Body of pancreas (tissue), 4 donors: ENCODE results near the gene PHRF1. TPM values are rescaled to one million over a fixed set of nuclear protein-coding genes. Genes with fewer than 3 reads are reported as not detected.

Source experiments
- ATAC-seq: fragments of 150-250 bp; one replicate; pipeline ENCODE4 v1.9.1; 2016
- DNase-seq, 4 donors: peaks; one replicate each; pipeline ENCODE4 v3.0.0-alpha.2; 2019
- H3K27ac ChIP-seq, 4 donors: fragments of 200-600 bp; sonication (generic); 1 replicate in 3 of 4; 2 replicates in 1 of 4; pipeline versions ENCODE4 v1.5.1 to v1.6.1; 2016 to 2019; ENCODE audit warnings: mild to moderate bottlenecking in 1 of 4, mixed read lengths in 1 of 4, moderate library complexity in 1 of 4
- H3K27me3 ChIP-seq, 2 donors: fragments of 200-600 bp; sonication (generic); one replicate each; pipeline ENCODE4 v1.6.0; 2016; ENCODE audit warnings: mild to moderate bottlenecking in 1 of 2
- H3K36me3 ChIP-seq, 2 donors: fragments of 200-600 bp; sonication (generic); replicated peaks in 1 of 2; 2 replicates each; pipeline ENCODE4 v1.5.1; 2016; ENCODE audit warnings: low read depth in 2 of 2; ENCODE audit not compliant: insufficient read depth in 1 of 2
- H3K4me1 ChIP-seq: fragments of 200-600 bp; sonication (generic); one replicate; pipeline ENCODE4 v1.6.0; 2016
- H3K4me3 ChIP-seq, 2 donors: fragments of 200-600 bp; sonication (generic); 1 replicate in 1 of 2; 2 replicates in 1 of 2; pipeline ENCODE4 v1.5.1; 2016 to 2019
- H3K9me3 ChIP-seq, 3 donors: fragments of 200-600 bp; sonication (generic); 1 replicate in 2 of 3; 2 replicates in 1 of 3; pipeline ENCODE4 v1.5.1; 2016
- CTCF ChIP-seq, 7 experiments: fragments of 450-650 bp in 4 of 7; fragments of 200-600 bp in 3 of 7; sonication (generic) in 3 of 7; IDR thresholded peaks; one replicate each; pipeline ENCODE4 v1.5.1; 2016 to 2019; ENCODE audit warnings: antibody characterized with exemption in 7 of 7
- POLR2A ChIP-seq, 3 donors: fragments of 450-650 bp; IDR thresholded peaks; one replicate each; pipeline ENCODE4 v1.6.1; 2016; ENCODE audit warnings: antibody characterized with exemption in 3 of 3, mild to moderate bottlenecking in 2 of 3
- WGBS, 2 donors: methylation state at CpG; one replicate each; pipeline ENCODE4 v1.1.5; 2017; 5-methylcytosine and 5-hydroxymethylcytosine counted together
- intact Hi-C: fragments of 100-400 bp; cut with DNase I; formaldehyde crosslinking; loops from one replicate; pipeline ENCODE4 v1.15.1; 2023
- total RNA-seq, 2 donors: library from RNA; depleted of rRNA; stranded (reverse); fragments of >200 nt; gene quantifications; one replicate each; pipeline ENCODE4 v1.1.0, GENCODE V29; 2016

Gene PHRF1
- total RNA-seq, 2 donors from 2014 or later = 18.2 to 34.3 TPM

- no peaks in the 10 kb centered on the region for H3K9me3 ChIP-seq
- no peak overlapping the region for H3K4me3 ChIP-seq
- H3K27me3 ChIP-seq = no peaks in the 10 kb centered on the region
- intact Hi-C loops = no loop called here
- DNase-seq (no peak), ATAC-seq (no peak)
- H3K36me3 ChIP-seq = no peaks in the 10 kb centered on the region
- no peak for TF ChIP-seq POLR2A (IDR thresholded peaks at IDR 0.05)
- TF ChIP-seq CTCF (IDR thresholded peaks at IDR 0.05) = no peak
- H3K4me1 ChIP-seq = no peaks in the 10 kb centered on the region
- WGBS, 2 donors = 81 to 97% methylated on average over 5 to 7 of the region's 11 CpGs
- H3K27ac ChIP-seq = no peak overlapping the region
Observed at GRCh38 chr11:545171-545570, 31.1 kb upstream of the PHRF1 start.

- 81 to 87% methylated on average over 25 to 30 of the region's 32 CpGs for WGBS, 2 donors
- intact Hi-C loops = no loop called here
Observed at GRCh38 chr11:548700-549603, 27.3 kb upstream of the PHRF1 start.

GRCh38 chr11:550021-550745 lies 26.1 kb upstream of the PHRF1 start:
- H3K9me3 ChIP-seq = no peaks in the 10 kb centered on the region
- H3K27ac ChIP-seq = no peak overlapping the region
- 90 to 92% methylated on average over 12 to 25 of the region's 25 CpGs for WGBS, 2 donors
- no peaks in the 10 kb centered on the region for H3K36me3 ChIP-seq
- ATAC-seq = no peak
- intact Hi-C loops = loop anchor here (10.0 kb wide), 1 partner anchor 175 kb away; no protein-coding TSS in a partner anchor
- H3K27me3 ChIP-seq = no peaks in the 10 kb centered on the region
- no peak overlapping the region for H3K4me3 ChIP-seq
- peaks cover 15% of the 10 kb centered on the region for H3K4me1 ChIP-seq
- TF ChIP-seq POLR2A (IDR thresholded peaks at IDR 0.05) = no peak
- no peak for TF ChIP-seq CTCF (IDR thresholded peaks at IDR 0.05)
- no peak for DNase-seq

More at GRCh38 chr11:548700-549603, 27.3 kb upstream of the PHRF1 start:
- TF ChIP-seq POLR2A (IDR thresholded peaks at IDR 0.05) = no peak
- no peak for TF ChIP-seq CTCF (IDR thresholded peaks at IDR 0.05)
- H3K4me1 ChIP-seq = peaks cover 5% of the 10 kb centered on the region
- H3K9me3 ChIP-seq = no peaks in the 10 kb centered on the region
- H3K27ac ChIP-seq = no peak overlapping the region
- H3K4me3 ChIP-seq = no peak overlapping the region
- no peaks in the 10 kb centered on the region for H3K27me3 ChIP-seq
- no peaks in the 10 kb centered on the region for H3K36me3 ChIP-seq
- no peak for DNase-seq
- ATAC-seq = no peak

GRCh38 chr11:550746-551085 lies 25.6 kb upstream of the PHRF1 start:
- Histone ChIP-seq H3K9me3 (no peaks in the 10 kb centered on the region), H3K4me1 (peaks cover 21% of the 10 kb centered on the region), H3K27ac (no peak overlapping the region), H3K4me3 (no peak overlapping the region), H3K27me3 (no peaks in the 10 kb centered on the region), H3K36me3 (no peaks in the 10 kb centered on the region)
- DNase-seq = no peak
- ATAC-seq = no peak
- no peak for TF ChIP-seq CTCF (IDR thresholded peaks at IDR 0.05)
- TF ChIP-seq POLR2A (IDR thresholded peaks at IDR 0.05) = no peak
- intact Hi-C loops = loop anchor here (10.0 kb wide), 1 partner anchor 174 kb away; no protein-coding TSS in a partner anchor
- 69 to 100% methylated on average over 1 to 5 of the region's 5 CpGs for WGBS, 2 donors
